ENCODE measurements around the gene HCCS. TPM values are rescaled to one million over a fixed set of nuclear protein-coding genes. Genes with fewer than 3 reads are reported as not detected.
"Not testable (repeated sequence)": the region's sequence is repeated elsewhere in the genome, so short reads cannot be mapped to it uniquely, and the experiment has no call there.

HCCS gene
- polyA plus RNA-seq, 3 donors, result 9.8 to 22.0 (median 14.3) TPM

- H3K27ac ChIP-seq (ENCODE audit: low read depth, low read length), result no peak overlapping the region
Observed at GRCh38 chrX:11113731-11114130, 2.6 kb downstream of the HCCS start.

- WGBS, 3 donors, result 80 to 91% (median 83%) methylated on average over 3 of the region's 3 CpGs
- H3K27ac ChIP-seq (ENCODE audit: low read depth, low read length), result no peak overlapping the region
Observed at GRCh38 chrX:11117745-11118144, 6.6 kb downstream of the HCCS start.

- WGBS, 3 donors, result 54 to 77% (median 66%) methylated on average over 8 of the region's 8 CpGs
- no peak overlapping the region for H3K27ac ChIP-seq (ENCODE audit: low read depth, low read length)
Observed at GRCh38 chrX:11119313-11119943, 8.3 kb downstream of the HCCS start.

GRCh38 chrX:11123087-11123486 lies 12.0 kb downstream of the HCCS start:
- not testable (repeated sequence) for H3K27ac ChIP-seq (ENCODE audit: low read depth, low read length)
- 93 to 99% (median 95%) methylated on average over 4 to 6 of the region's 6 CpGs for WGBS, 3 donors

- no peak overlapping the region for H3K27ac ChIP-seq (ENCODE audit: low read depth, low read length)
- 42 to 70% (median 50%) methylated on average over 2 of the region's 2 CpGs for WGBS, 3 donors
Observed at GRCh38 chrX:11124112-11124511, 13.0 kb downstream of the HCCS start.

- H3K27ac ChIP-seq (ENCODE audit: low read depth, low read length), result no peak overlapping the region
- WGBS, 3 donors, result 72 to 86% (median 85%) methylated on average over 5 of the region's 5 CpGs
Observed at GRCh38 chrX:11125060-11125459, 13.9 kb downstream of the HCCS start.

GRCh38 chrX:11129534-11130105 lies 18.5 kb downstream of the HCCS start:
- 52 to 81% (median 71%) methylated on average over 5 of the region's 5 CpGs for WGBS, 3 donors
- H3K27ac ChIP-seq (ENCODE audit: low read depth, low read length), result no peak overlapping the region

GRCh38 chrX:11130136-11130535 lies 19.0 kb downstream of the HCCS start:
- H3K27ac ChIP-seq (ENCODE audit: low read depth, low read length), result no peak overlapping the region
- WGBS, 3 donors, result 74 to 96% (median 94%) methylated on average over 3 of the region's 3 CpGs

- H3K27ac ChIP-seq (ENCODE audit: low read depth, low read length), result no peak overlapping the region
Observed at GRCh38 chrX:11131146-11131545, 20.0 kb downstream of the HCCS start.

- H3K27ac ChIP-seq (ENCODE audit: low read depth, low read length), result no peak overlapping the region
- 43 to 69% (median 46%) methylated on average over 2 of the region's 2 CpGs for WGBS, 3 donors
Observed at GRCh38 chrX:11135564-11136185, 24.5 kb downstream of the HCCS start.

- WGBS, 3 donors, result 28 to 34% (median 32%) methylated on average over 6 of the region's 6 CpGs
- no peak overlapping the region for H3K27ac ChIP-seq (ENCODE audit: low read depth, low read length)
Observed at GRCh38 chrX:11137543-11138139, 26.5 kb downstream of the HCCS start.

- no peak overlapping the region for H3K27ac ChIP-seq (ENCODE audit: low read depth, low read length)
- WGBS, 3 donors, result 66 to 75% (median 69%) methylated on average over 27 to 56 of the region's 56 CpGs
Observed at GRCh38 chrX:11138498-11139390, 27.6 kb downstream of the HCCS start.

- 28 to 37% (median 33%) methylated on average over 18 to 20 of the region's 20 CpGs for WGBS, 3 donors
- no peak overlapping the region for H3K27ac ChIP-seq (ENCODE audit: low read depth, low read length)
Observed at GRCh38 chrX:11143931-11144678, 33.0 kb downstream of the HCCS start.

- H3K27ac ChIP-seq (ENCODE audit: low read depth, low read length), result no peak overlapping the region
- WGBS, 3 donors, result 64 to 89% (median 71%) methylated on average over 1 of the region's 1 CpG
Observed at GRCh38 chrX:11146411-11146810, 35.3 kb downstream of the HCCS start.

- WGBS, 3 donors, result 83 to 97% (median 94%) methylated on average over 7 of the region's 7 CpGs
- no peak overlapping the region for H3K27ac ChIP-seq (ENCODE audit: low read depth, low read length)
Observed at GRCh38 chrX:11148401-11148800, 37.3 kb downstream of the HCCS start.

GRCh38 chrX:11151799-11152559 lies 40.8 kb downstream of the HCCS start:
- 66 to 89% (median 70%) methylated on average over 4 of the region's 4 CpGs for WGBS, 3 donors
- no peak overlapping the region for H3K27ac ChIP-seq (ENCODE audit: low read depth, low read length)

GRCh38 chrX:11159149-11159548 lies 48.0 kb downstream of the HCCS start:
- H3K27ac ChIP-seq (ENCODE audit: low read depth, low read length), result no peak overlapping the region
- 76 to 100% (median 92%) methylated on average over 1 of the region's 1 CpG for WGBS, 3 donors
